ENCODE data around the gene NUDT8.

DNA sequence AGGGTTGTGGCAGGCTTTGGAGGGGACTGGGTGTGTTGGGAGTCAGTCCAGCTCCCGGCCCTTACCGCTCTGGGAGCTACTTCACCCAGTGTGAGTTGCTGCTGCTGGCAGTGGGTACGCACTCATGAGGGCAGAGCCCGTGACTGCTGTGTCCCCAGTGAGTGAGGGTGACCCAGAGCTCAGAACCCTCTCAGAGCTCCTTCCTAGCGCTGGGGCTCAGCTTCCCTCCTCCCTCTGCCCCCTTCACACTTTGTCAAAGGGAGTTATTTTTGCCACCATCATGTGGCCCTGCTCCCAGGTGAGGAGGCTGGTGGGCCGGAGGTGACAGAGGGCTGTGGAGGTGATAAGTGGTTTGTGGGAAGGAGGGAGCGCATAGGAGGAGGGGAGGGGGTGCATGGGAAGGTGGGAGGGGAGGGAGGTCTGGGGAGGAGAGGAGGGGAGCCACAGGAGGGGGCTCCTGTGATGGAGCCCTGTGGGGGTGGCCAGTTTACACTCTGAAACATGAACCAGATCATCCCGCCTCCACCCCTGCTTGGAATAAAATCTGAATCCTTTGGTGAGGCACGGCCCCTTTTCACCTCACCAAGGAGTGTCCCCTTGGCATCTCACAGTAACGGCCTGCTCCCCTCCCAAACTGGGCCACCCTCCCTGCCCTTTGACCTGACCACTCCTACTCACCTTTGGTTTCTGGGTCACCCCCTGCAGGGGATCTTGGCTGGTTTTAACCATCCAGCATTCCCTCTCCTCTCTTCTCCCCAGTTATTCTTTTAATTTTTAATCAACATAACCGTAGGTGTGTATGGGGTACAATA, 13.1 kb downstream of the NUDT8 start:
- TF ChIP-seq POLR2A (IDR thresholded peaks at IDR 0.05), result no peak
- TF ChIP-seq, protein P1, sequence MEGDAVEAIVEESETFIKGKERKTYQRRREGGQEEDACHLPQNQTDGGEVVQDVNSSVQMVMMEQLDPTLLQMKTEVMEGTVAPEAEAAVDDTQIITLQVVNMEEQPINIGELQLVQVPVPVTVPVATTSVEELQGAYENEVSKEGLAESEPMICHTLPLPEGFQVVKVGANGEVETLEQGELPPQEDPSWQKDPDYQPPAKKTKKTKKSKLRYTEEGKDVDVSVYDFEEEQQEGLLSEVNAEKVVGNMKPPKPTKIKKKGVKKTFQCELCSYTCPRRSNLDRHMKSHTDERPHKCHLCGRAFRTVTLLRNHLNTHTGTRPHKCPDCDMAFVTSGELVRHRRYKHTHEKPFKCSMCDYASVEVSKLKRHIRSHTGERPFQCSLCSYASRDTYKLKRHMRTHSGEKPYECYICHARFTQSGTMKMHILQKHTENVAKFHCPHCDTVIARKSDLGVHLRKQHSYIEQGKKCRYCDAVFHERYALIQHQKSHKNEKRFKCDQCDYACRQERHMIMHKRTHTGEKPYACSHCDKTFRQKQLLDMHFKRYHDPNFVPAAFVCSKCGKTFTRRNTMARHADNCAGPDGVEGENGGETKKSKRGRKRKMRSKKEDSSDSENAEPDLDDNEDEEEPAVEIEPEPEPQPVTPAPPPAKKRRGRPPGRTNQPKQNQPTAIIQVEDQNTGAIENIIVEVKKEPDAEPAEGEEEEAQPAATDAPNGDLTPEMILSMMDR (IDR thresholded peaks at IDR 0.05), result no peak
- TF ChIP-seq EP300 (IDR thresholded peaks at IDR 0.05), result no peak
